Endothelial cell of umbilical vein (primary cell): ENCODE results near the gene CCSER1. TPM values are rescaled to one million over a fixed set of nuclear protein-coding genes. Genes with fewer than 3 reads are reported as not detected.

ENCODE experiments used
- BruUV-seq: library from RNA; stranded (reverse); fragments of 400-500 nt; replicated peaks from 2 replicates; lab custom pipeline; 2021; lab: Mats Ljungman, UMichigan
- CTCF ChIA-PET: fragments of 300-600, 350-600 bp; sonication (Branson Sonifier 250); formaldehyde crosslinking; loops from one replicate; lab custom pipeline; 2021; ENCODE audit warnings: antibody characterized with exemption, inconsistent platforms; lab: Charles Lee
- POLR2A ChIA-PET: fragments of 300-600, 350-600 bp; sonication (Branson Sonifier 250); formaldehyde crosslinking; loops from one replicate; lab custom pipeline; 2021; ENCODE audit warnings: antibody characterized with exemption, inconsistent platforms; lab: Charles Lee
- DNase-seq: peaks from one replicate; pipeline ENCODE4 v3.0.0-alpha.2; 2011; ENCODE audit warnings: low read depth, low spot score
- FAIRE-seq: peaks from 2 replicates; lab custom pipeline; 2011; peaks lifted over from hg19 to GRCh38; lab: Jason Lieb, UNC
- H2AFZ ChIP-seq: 2 replicates; pipeline ENCODE4 v1.6.0; 2012; ENCODE audit warnings: low read depth, low read length, control low read depth, inconsistent platforms
- H3K27ac ChIP-seq: 2 replicates; pipeline ENCODE4 v1.5.1; 2011; ENCODE audit warnings: low read depth, mild to moderate bottlenecking, control low read depth, low read length, moderate library complexity; ENCODE audit not compliant: insufficient read depth
- H3K27me3 ChIP-seq, 2 experiments: 2 replicates each; pipeline versions ENCODE4 v1.6.0 to v1.6.1; 2011; ENCODE audit warnings: low read length in 2 of 2, mixed read lengths in 1 of 2; ENCODE audit not compliant: control insufficient read depth in 2 of 2, insufficient read depth in 2 of 2
- H3K36me3 ChIP-seq, 2 experiments: 2 replicates in 1 of 2; 3 replicates in 1 of 2; pipeline ENCODE4 v1.5.1; 2011; ENCODE audit warnings: low read length in 2 of 2, mild to moderate bottlenecking in 1 of 2, moderate library complexity in 1 of 2; ENCODE audit not compliant: control insufficient read depth in 2 of 2, insufficient read depth in 2 of 2; ENCODE audit errors: extremely low read depth in 1 of 2
- H3K4me1 ChIP-seq: 3 replicates; pipeline ENCODE4 v1.5.1; 2011; ENCODE audit warnings: mild to moderate bottlenecking, low read length; ENCODE audit not compliant: control insufficient read depth, insufficient read depth; ENCODE audit errors: extremely low read depth
- H3K4me2 ChIP-seq: 2 replicates; pipeline ENCODE4 v1.6.1; 2011; ENCODE audit warnings: low read length, control low read depth, mixed read lengths; ENCODE audit not compliant: insufficient read depth
- H3K4me3 ChIP-seq, 3 experiments: fragments of 200-600 bp in 1 of 3; sonication (generic), shearing (Covaris generic) in 1 of 3; replicated peaks in 1 of 3; 2 replicates each; pipeline ENCODE4 v1.5.1; 2011 to 2016; ENCODE audit warnings: control low read depth in 3 of 3, low read length in 3 of 3, mild to moderate bottlenecking in 2 of 3, inconsistent platforms in 1 of 3, low read depth in 1 of 3, moderate library complexity in 1 of 3; ENCODE audit not compliant: insufficient read depth in 1 of 3
- H3K79me2 ChIP-seq: 2 replicates; pipeline ENCODE4 v1.6.0; 2012; ENCODE audit warnings: low read length, inconsistent platforms; ENCODE audit not compliant: control insufficient read depth, insufficient read depth
- H3K9ac ChIP-seq: replicated peaks from 2 replicates; pipeline ENCODE3; 2011; ENCODE audit warnings: low read length, control low read depth; ENCODE audit not compliant: insufficient read depth; ENCODE audit errors: extremely low read depth
- H3K9me1 ChIP-seq: replicated peaks from 3 replicates; pipeline ENCODE4 v1.6.0; 2011; ENCODE audit warnings: mild to moderate bottlenecking, low read length; ENCODE audit not compliant: control insufficient read depth, insufficient read depth; ENCODE audit errors: extremely low read depth
- H3K9me3 ChIP-seq: replicated peaks from 2 replicates; pipeline ENCODE4 v1.5.1; 2012; ENCODE audit warnings: low read length, inconsistent platforms; ENCODE audit not compliant: control insufficient read depth, insufficient read depth
- H4K20me1 ChIP-seq: replicated peaks from 2 replicates; pipeline ENCODE3; 2011; ENCODE audit warnings: mild to moderate bottlenecking, low read length; ENCODE audit not compliant: control insufficient read depth, insufficient read depth; ENCODE audit errors: extremely low read depth
- CTCF ChIP-seq, 2 donors: IDR thresholded peaks; 1 replicate in 1 of 2; 2 replicates in 1 of 2; pipeline ENCODE4 v1.5.1; 2011; ENCODE audit warnings: low read length in 2 of 2, mild to moderate bottlenecking in 2 of 2, moderate library complexity in 2 of 2, control low read depth in 1 of 2, inconsistent platforms in 1 of 2, low read depth in 1 of 2; ENCODE audit not compliant: insufficient read depth in 1 of 2; ENCODE audit errors: extremely low read depth in 1 of 2
- EZH2 ChIP-seq: IDR thresholded peaks from 2 replicates; pipeline ENCODE4 v1.6.1; 2012; ENCODE audit warnings: borderline replicate concordance, low read depth, mild to moderate bottlenecking, moderate library complexity, low read length, inconsistent platforms; ENCODE audit not compliant: severe bottlenecking
- FOS ChIP-seq: IDR thresholded peaks from 2 replicates; pipeline ENCODE4 v1.6.1; 2011; ENCODE audit warnings: mild to moderate bottlenecking, low read length, moderate library complexity, borderline replicate concordance; ENCODE audit not compliant: insufficient read depth
- JUN ChIP-seq: IDR thresholded peaks from 2 replicates; pipeline ENCODE4 v1.6.1; 2011; ENCODE audit warnings: borderline replicate concordance, low read depth; ENCODE audit not compliant: insufficient read length, insufficient read depth
- MYC ChIP-seq: IDR thresholded peaks from one replicate; pipeline ENCODE4 v1.6.1; 2011; ENCODE audit warnings: mild to moderate bottlenecking, low read depth, low read length
- POLR2A ChIP-seq: IDR thresholded peaks from 2 replicates; pipeline ENCODE4 v1.6.1; 2012; ENCODE audit warnings: low read depth, mild to moderate bottlenecking, control low read depth, low read length
- dilution Hi-C: fragments of 300-500 bp; cut with MboI; formaldehyde crosslinking; loops from one replicate; pipeline ENCODE4 v1.15.0; 2019; ENCODE audit warnings: low sequenced_read_pairs; ENCODE audit not compliant: extremely low pct_ligation_motif_present
- intact Hi-C: fragments of 100-400 bp; cut with micrococcal nuclease; formaldehyde crosslinking; loops from one replicate; pipeline ENCODE4 v1.10.0; 2022
- polyA plus RNA-seq, 4 experiments: library from polyadenylated mRNA; depleted of rRNA in 3 of 4; stranded (reverse) in 3 of 4; unstranded in 1 of 4; fragments of >200 nt; gene quantifications; 2 replicates each; pipeline versions ENCODE4 v1.2.1 to v1.2.3, GENCODE V29; 2011 to 2012; ENCODE audit warnings: missing spikeins in 1 of 4
- total RNA-seq: library from RNA; stranded (reverse); gene quantifications from 2 replicates; pipeline ENCODE4 v1.2.3, GENCODE V29; 2021

The CCSER1 gene
- total and polyA plus RNA-seq, 2 donors (not counting 3 experiments of a cell fraction or from before 2014, with no cell fraction given), result 0.11 to 1.8 TPM

GRCh38 chr4:90120037-90120436 lies 7.2 kb upstream of the CCSER1 start:
- H3K79me2 ChIP-seq, result no peaks in the 10 kb centered on the region
- POLR2A ChIA-PET, result no interaction called here
- CTCF ChIA-PET, result interaction anchor here (1.0 to 2.2 kb wide), 5 partner anchors 10 to 174 kb away, joined by 3 to 17 read pairs (median 7); no protein-coding TSS in a partner anchor
- H3K4me1 ChIP-seq, result peaks cover 3% of the 10 kb centered on the region
- FAIRE-seq (no peak), DNase-seq (peak; percentile 23)
- H3K27ac ChIP-seq, result no peak overlapping the region
- dilution Hi-C loops (no loop called here), intact Hi-C loops (loop anchor here (1.0 to 10.0 kb wide), 2 partner anchors 173 to 635 kb away; no protein-coding TSS in a partner anchor)
- H3K4me3 ChIP-seq, result no peak overlapping the region
- H3K4me2 ChIP-seq, result no peak overlapping the region
- TF ChIP-seq CTCF (IDR thresholded peaks at IDR 0.05; ENCODE audit: extremely low read depth in 1 of 2, insufficient read depth in 1 of 2, low read depth in 1 of 2, low read length in 2 of 2) (peak in 1 of 2 donors; percentile 10), MYC (no peak), POLR2A (no peak), EZH2 (no peak)
- BruUV-seq, result no TSS peak
- no peak overlapping the region for H2AFZ ChIP-seq
- no peak overlapping the region for H3K9ac ChIP-seq
- H3K36me3 ChIP-seq, result no peaks in the 10 kb centered on the region
- H4K20me1 ChIP-seq, result no peaks in the 10 kb centered on the region
- no peaks in the 10 kb centered on the region for H3K9me3 ChIP-seq
- no peaks in the 10 kb centered on the region for H3K9me1 ChIP-seq
- H3K27me3 ChIP-seq, result no peaks in the 10 kb centered on the region

GRCh38 chr4:90120815-90121214 lies 6.4 kb upstream of the CCSER1 start:
- H3K9me1 ChIP-seq, result no peaks in the 10 kb centered on the region
- intact Hi-C loops (loop anchor here (1.0 to 10.0 kb wide), 2 partner anchors 172 to 636 kb away; no protein-coding TSS in a partner anchor), dilution Hi-C loops (no loop called here)
- H3K9me3 ChIP-seq, result no peaks in the 10 kb centered on the region
- FAIRE-seq (no peak), DNase-seq (peak; percentile 19)
- H3K79me2 ChIP-seq, result no peaks in the 10 kb centered on the region
- ChIA-PET CTCF (interaction anchor here (1.1 to 2.0 kb wide), 3 partner anchors 11 to 173 kb away, joined by 3 to 17 read pairs (median 7); no protein-coding TSS in a partner anchor), POLR2A (no interaction called here)
- no peak overlapping the region for H3K9ac ChIP-seq
- no peaks in the 10 kb centered on the region for H3K27me3 ChIP-seq
- no peak overlapping the region for H2AFZ ChIP-seq
- BruUV-seq, result no TSS peak
- no peaks in the 10 kb centered on the region for H3K36me3 ChIP-seq
- no peaks in the 10 kb centered on the region for H4K20me1 ChIP-seq
- no peak overlapping the region for H3K27ac ChIP-seq
- no peak overlapping the region for H3K4me3 ChIP-seq
- H3K4me2 ChIP-seq, result no peak overlapping the region
- TF ChIP-seq CTCF (IDR thresholded peaks at IDR 0.05; ENCODE audit: extremely low read depth in 1 of 2, insufficient read depth in 1 of 2, low read depth in 1 of 2, low read length in 2 of 2), result no peak
- TF ChIP-seq EZH2, result no peak
- no peak for TF ChIP-seq POLR2A
- TF ChIP-seq JUN, result peak; percentile 42
- peak; percentile 21 for TF ChIP-seq FOS
- H3K4me1 ChIP-seq, result peaks cover 3% of the 10 kb centered on the region
